ES-I3 (cell line): ENCODE measurements around the gene LY6G5B.
A peak's percentile ranks its signal among the peaks of the same experiment; 100 is the strongest.

Experiments
- H3K36me3 ChIP-seq: 2 replicates; pipeline ENCODE4 v1.6.1; 2013; ENCODE audit warnings: mild to moderate bottlenecking, low read length, control low read depth, moderate library complexity; ENCODE audit not compliant: insufficient read depth
- H3K4me1 ChIP-seq: 2 replicates; pipeline ENCODE4 v1.6.1; 2013; ENCODE audit warnings: mild to moderate bottlenecking, control low read depth, low read length; ENCODE audit not compliant: insufficient read depth
- H3K9ac ChIP-seq: 2 replicates; pipeline ENCODE4 v1.6.1; 2013; ENCODE audit warnings: low read depth, mild to moderate bottlenecking, low read length, moderate library complexity
- H3K9me3 ChIP-seq: 2 replicates; pipeline ENCODE4 v1.6.1; 2013; ENCODE audit warnings: mild to moderate bottlenecking, low read length, moderate library complexity; ENCODE audit not compliant: control insufficient read depth, insufficient read depth

Gene LY6G5B

GRCh38 chr6:31669676-31670075 lies at the start of gene LY6G5B:
Gene LY6G5B (plus strand): TSS chr6:31669976. CDS start chr6:31670951, 975 bp downstream.
- peaks cover 41% of the 10 kb centered on the region for H3K36me3 ChIP-seq
- no peaks in the 10 kb centered on the region for H3K9me3 ChIP-seq
- peaks cover 6% of the 10 kb centered on the region for H3K4me1 ChIP-seq
- no peak within 1 kb of the TSS for H3K9ac ChIP-seq

DNA sequence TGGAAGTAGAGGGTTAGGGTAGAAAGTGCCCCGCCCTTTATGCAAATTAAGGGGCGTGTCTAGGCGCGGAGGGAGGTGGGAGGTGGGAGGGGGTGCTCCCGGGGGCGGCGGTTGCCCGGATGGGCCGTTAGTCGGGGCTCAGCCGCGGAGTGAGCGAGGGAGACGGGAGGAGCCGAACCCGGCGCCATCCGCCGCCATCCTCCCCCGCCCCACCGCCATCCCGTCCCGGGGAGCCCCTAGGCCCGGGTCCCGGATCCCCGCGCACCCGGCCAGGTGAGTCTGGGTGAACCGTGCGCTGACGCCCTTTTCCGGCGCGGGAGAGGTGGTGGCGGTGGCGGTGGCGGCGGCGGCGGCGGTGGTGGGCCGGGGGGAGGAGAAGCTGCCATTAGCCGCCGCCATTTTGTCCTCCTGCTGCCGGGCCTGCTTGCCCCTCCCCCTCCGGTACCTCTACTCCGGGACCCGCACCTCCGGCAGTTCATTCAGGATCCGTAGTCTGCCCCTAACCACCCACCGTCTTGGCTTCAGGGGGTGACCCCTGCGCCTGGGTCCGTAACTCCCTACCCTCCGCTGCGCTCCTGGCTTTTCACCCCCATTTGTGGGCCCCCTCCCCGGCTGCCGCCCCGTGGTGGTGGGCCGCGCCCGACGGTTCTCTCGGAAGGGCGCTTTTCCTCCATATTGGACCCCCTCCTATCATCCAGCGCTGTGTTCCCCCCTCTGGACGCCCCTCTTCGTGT lies 49.0 kb upstream of the LY6G5B start, which contains the start of gene PRRC2A:
Gene PRRC2A (plus strand): TSS at position 130 of the 734 bp plus-strand sequence. CDS start 2,075 bp downstream, outside the sequence.
- Histone ChIP-seq H3K9me3 (no peaks in the 10 kb centered on the region), H3K4me1 (peaks cover 15% of the 10 kb centered on the region), H3K36me3 (peaks cover 29% of the 10 kb centered on the region), H3K9ac (peak within 1 kb of the TSS; percentile 97)

DNA sequence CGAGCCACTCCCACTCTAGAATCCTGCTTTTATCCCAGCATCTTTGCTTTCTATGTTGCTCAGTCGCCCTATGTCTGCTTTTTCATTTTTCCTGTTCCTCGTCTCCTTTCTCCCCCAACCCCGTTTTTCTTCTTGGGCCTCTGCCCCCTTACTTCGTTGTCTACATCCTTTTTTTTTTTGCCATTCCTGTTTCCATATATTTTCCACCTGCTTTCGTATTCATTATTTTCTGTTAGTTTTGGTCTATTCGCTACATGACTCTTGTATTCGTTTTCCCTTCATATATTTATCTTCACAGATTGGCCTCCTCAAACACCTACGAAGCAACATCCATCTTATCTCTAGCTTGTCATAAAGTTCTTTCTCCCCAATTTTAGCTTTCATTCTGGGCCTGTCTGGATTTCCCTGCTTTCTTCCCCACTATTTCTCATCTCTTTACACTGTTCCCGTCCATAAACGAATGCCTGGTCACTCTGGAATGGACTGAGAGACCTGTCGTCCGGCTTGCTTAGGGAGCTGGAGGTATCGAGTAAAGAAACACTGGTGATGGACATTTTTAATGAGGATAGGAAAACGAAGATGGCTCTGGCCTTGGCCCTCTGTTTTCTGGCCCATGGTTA lies 48.3 kb upstream of the LY6G5B start:
- Histone ChIP-seq H3K4me1 (peaks cover 10% of the 10 kb centered on the region), H3K36me3 (peaks cover 33% of the 10 kb centered on the region)

GRCh38 chr6:31621991-31622390 lies 47.8 kb upstream of the LY6G5B start:
- Histone ChIP-seq H3K4me1 (peaks cover 10% of the 10 kb centered on the region), H3K9ac (peak overlapping the region; percentile 97), H3K36me3 (peaks cover 38% of the 10 kb centered on the region), H3K9me3 (no peaks in the 10 kb centered on the region)

More for the DNA sequence above, 48.3 kb upstream of the LY6G5B start:
- Histone ChIP-seq H3K9me3 (no peaks in the 10 kb centered on the region), H3K9ac (peak overlapping the region; percentile 97)

DNA sequence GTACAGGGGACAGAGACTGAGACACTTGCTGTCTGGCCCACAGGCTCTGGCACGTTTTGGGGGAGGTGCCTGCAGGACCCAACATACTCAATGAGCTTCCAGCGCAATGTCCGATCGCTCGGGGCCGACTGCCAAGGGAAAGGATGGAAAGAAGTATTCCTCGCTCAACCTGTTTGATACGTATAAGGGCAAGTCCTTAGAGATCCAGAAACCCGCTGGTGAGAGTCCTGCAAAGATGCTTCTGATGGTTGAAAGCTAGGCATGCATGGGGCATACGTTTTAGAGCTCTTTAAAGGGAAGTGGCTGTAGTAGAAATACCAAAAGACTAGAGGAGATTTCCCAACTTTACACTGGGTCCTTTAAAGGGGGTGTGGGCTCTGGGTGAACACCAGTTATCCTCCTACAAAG lies 47.1 kb upstream of the LY6G5B start:
- Histone ChIP-seq H3K9me3 (no peaks in the 10 kb centered on the region), H3K9ac (0 out of 2 replicates have a peak overlapping the region, but pooled peaks have one; percentile 97), H3K4me1 (peaks cover 10% of the 10 kb centered on the region), H3K36me3 (peaks cover 45% of the 10 kb centered on the region)

GRCh38 chr6:31624070-31624469 lies 45.7 kb upstream of the LY6G5B start:
- Histone ChIP-seq H3K36me3 (peaks cover 58% of the 10 kb centered on the region), H3K9ac (no peak overlapping the region), H3K9me3 (no peaks in the 10 kb centered on the region), H3K4me1 (peaks cover 10% of the 10 kb centered on the region)

DNA sequence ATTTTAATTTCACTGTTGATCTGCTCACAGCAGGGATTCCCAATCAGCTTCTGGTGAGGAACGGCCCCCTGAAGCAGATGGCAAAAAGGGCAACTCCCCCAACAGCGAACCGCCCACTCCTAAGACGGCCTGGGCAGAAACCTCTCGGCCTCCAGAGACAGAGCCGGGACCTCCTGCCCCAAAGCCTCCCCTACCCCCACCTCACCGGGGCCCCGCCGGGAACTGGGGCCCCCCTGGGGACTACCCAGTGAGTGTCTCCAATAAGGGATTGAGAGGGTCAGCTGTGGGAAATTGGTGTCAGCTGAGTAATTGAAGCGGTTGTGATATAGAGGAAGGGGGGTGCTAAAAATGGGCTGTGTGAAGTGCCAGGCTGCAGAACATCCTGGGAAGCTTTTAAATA lies 42.8 kb upstream of the LY6G5B start:
- no peak overlapping the region for H3K9ac ChIP-seq
- H3K36me3 ChIP-seq: peaks cover 71% of the 10 kb centered on the region
- H3K9me3 ChIP-seq: no peaks in the 10 kb centered on the region
- peaks cover 5% of the 10 kb centered on the region for H3K4me1 ChIP-seq

- Histone ChIP-seq H3K36me3 (peaks cover 70% of the 10 kb centered on the region), H3K9me3 (no peaks in the 10 kb centered on the region), H3K4me1 (no peaks in the 10 kb centered on the region), H3K9ac (no peak overlapping the region)
Observed at GRCh38 chr6:31627690-31628287, 42.0 kb upstream of the LY6G5B start.

DNA sequence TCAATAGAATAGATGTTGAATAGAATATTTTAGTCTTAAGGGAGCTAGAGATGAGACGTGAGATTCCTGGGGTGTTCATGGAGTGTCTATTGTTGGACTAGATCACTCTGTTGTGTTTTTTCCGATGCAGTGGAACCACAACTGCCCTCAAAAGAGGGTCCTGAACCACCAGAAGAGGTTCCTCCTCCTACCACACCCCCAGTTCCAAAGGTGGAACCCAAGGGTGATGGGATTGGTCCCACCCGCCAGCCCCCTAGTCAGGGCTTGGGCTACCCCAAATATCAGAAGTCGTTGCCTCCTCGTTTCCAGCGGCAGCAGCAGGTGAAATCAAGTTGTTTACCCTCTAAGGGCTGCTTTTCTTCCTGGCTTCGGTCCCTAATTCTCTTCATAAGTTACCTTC lies 40.8 kb upstream of the LY6G5B start:
- Histone ChIP-seq H3K9me3 (no peaks in the 10 kb centered on the region), H3K9ac (no peak overlapping the region), H3K4me1 (no peaks in the 10 kb centered on the region), H3K36me3 (peaks cover 73% of the 10 kb centered on the region)

- no peaks in the 10 kb centered on the region for H3K4me1 ChIP-seq
- H3K36me3 ChIP-seq: peaks cover 73% of the 10 kb centered on the region
- H3K9me3 ChIP-seq: no peaks in the 10 kb centered on the region
- no peak overlapping the region for H3K9ac ChIP-seq
Observed at GRCh38 chr6:31630177-31630934, 39.4 kb upstream of the LY6G5B start.

DNA sequence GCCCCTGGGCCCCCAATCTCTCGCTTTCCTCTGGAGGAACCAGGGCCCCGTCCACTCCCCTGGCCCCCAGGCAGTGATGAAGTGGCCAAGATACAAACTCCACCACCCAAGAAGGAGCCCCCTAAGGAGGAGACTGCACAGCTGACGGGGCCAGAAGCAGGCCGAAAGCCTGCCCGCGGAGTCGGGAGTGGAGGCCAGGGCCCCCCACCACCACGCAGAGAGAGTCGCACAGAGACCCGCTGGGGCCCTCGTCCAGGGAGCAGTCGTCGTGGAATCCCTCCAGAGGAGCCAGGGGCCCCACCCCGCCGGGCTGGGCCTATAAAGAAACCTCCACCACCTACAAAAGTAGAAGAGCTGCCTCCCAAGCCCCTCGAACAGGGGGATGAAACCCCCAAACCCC lies 38.6 kb upstream of the LY6G5B start:
- Histone ChIP-seq H3K36me3 (peaks cover 73% of the 10 kb centered on the region), H3K9ac (no peak overlapping the region), H3K4me1 (no peaks in the 10 kb centered on the region), H3K9me3 (no peaks in the 10 kb centered on the region)

- Histone ChIP-seq H3K9ac (no peak overlapping the region), H3K9me3 (no peaks in the 10 kb centered on the region), H3K36me3 (peaks cover 74% of the 10 kb centered on the region), H3K4me1 (no peaks in the 10 kb centered on the region)
Observed at GRCh38 chr6:31631681-31632278, 38.0 kb upstream of the LY6G5B start.

DNA sequence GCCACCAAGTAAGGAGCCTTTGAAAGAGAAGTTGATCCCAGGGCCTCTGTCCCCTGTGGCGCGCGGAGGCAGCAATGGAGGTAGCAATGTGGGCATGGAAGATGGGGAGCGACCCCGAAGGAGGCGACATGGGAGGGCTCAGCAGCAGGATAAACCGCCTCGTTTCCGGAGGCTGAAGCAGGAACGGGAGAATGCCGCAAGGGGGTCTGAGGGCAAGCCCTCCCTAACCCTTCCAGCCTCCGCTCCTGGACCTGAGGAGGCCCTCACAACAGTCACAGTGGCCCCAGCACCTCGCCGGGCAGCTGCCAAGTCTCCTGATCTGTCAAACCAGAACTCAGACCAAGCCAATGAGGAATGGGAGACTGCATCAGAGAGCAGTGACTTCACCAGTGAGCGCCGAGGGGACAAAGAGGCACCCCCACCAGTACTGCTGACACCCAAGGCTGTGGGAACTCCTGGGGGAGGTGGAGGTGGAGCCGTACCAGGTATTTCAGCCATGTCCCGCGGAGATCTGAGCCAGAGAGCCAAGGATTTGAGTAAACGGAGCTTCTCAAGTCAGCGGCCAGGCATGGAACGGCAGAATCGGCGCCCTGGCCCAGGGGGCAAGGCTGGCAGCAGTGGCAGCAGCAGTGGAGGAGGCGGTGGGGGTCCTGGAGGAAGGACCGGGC lies 37.4 kb upstream of the LY6G5B start:
- Histone ChIP-seq H3K9me3 (no peaks in the 10 kb centered on the region), H3K4me1 (no peaks in the 10 kb centered on the region), H3K36me3 (peaks cover 69% of the 10 kb centered on the region), H3K9ac (no peak overlapping the region)
